D341Med (cell line): ENCODE results near the gene CDH3.

Source experiments
- DNase-seq: peaks from one replicate; pipeline ENCODE4 v3.0.0; 2012; ENCODE audit warnings: low spot score

CDH3 gene

GRCh38 chr16:68644715-68645493 is at the start of gene CDH3:
Gene CDH3 (plus strand): TSS chr16:68645310. CDS start chr16:68645380, 70 bp downstream.
- peak; percentile 68 for DNase-seq

GRCh38 chr16:68596266-68596665 is 48.8 kb upstream of the CDH3 start:
- no peak for DNase-seq

GRCh38 chr16:68599586-68599985 is 45.5 kb upstream of the CDH3 start:
- no peak for DNase-seq

GRCh38 chr16:68605746-68606145 is 39.4 kb upstream of the CDH3 start:
- no peak for DNase-seq

GRCh38 chr16:68607443-68607842 is 37.7 kb upstream of the CDH3 start:
- DNase-seq = no peak

GRCh38 chr16:68608330-68608729 is 36.8 kb upstream of the CDH3 start:
- no peak for DNase-seq

- no peak for DNase-seq
These were observed 32.1 kb upstream of the CDH3 start for GRCh38 chr16:68612996-68613395.

GRCh38 chr16:68617734-68618133 is 27.4 kb upstream of the CDH3 start:
- DNase-seq = no peak

- DNase-seq = no peak
These were observed 18.6 kb upstream of the CDH3 start for GRCh38 chr16:68626557-68626956.

- DNase-seq = no peak
These were observed 17.1 kb upstream of the CDH3 start for GRCh38 chr16:68627951-68628425.

GRCh38 chr16:68629351-68629910 is 15.7 kb upstream of the CDH3 start:
- DNase-seq = no peak

- no peak for DNase-seq
These were observed 9.0 kb upstream of the CDH3 start for GRCh38 chr16:68636064-68636560.

GRCh38 chr16:68636818-68637217 is 8.3 kb upstream of the CDH3 start:
- DNase-seq = no peak

GRCh38 chr16:68640972-68641371 is 4.1 kb upstream of the CDH3 start:
- no peak for DNase-seq

GRCh38 chr16:68642047-68642435 is 3.1 kb upstream of the CDH3 start:
- no peak for DNase-seq

- no peak for DNase-seq
These were observed 2.5 kb upstream of the CDH3 start for GRCh38 chr16:68642436-68643101.

- DNase-seq = no peak
These were observed 1.9 kb upstream of the CDH3 start for GRCh38 chr16:68643227-68643626.

- no peak for DNase-seq
These were observed 1.3 kb upstream of the CDH3 start for GRCh38 chr16:68643847-68644246.

- DNase-seq = no peak
These were observed 814 bp upstream of the CDH3 start for GRCh38 chr16:68644296-68644695.

GRCh38 chr16:68645494-68646388 is 631 bp downstream of the CDH3 start:
- peak; percentile 54 for DNase-seq

GRCh38 chr16:68646953-68647659 is 2.0 kb downstream of the CDH3 start:
- DNase-seq = no peak
